SK-N-DZ (cell line): ENCODE data around the gene FAM90A26.
"Not testable (repeated sequence)": the region's sequence is repeated elsewhere in the genome, so short reads cannot be mapped to it uniquely, and the experiment has no call there.

Experiments used
- DNase-seq: peaks from one replicate; pipeline ENCODE4 v3.0.0-alpha.2; 2015; ENCODE audit warnings: low spot score

FAM90A26 gene

GRCh38 chr4:9158392-9158791, 11.8 kb upstream of the FAM90A26 start:
- DNase-seq = not testable (repeated sequence)

GRCh38 chr4:9160046-9160445, 10.2 kb upstream of the FAM90A26 start:
- not testable (repeated sequence) for DNase-seq

DNA sequence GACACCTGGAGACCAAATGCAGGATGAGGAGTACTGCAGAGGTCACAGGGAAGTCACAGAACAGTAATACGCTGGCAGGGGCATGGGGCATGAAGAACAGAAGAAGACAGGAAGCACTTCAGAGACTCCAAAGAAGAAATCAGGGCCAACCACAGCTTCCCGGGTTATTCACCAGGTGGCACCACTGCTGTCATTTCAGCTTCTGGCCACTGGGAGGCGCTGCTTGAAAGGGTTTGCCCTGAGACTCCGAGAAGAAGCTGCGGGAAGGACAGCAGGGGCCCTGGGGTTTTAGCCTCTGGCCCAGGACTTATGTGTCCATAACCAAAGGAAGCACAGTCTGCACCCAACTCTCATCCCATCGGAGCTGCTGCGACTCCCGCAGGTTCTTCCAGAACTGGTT, 4.2 kb upstream of the FAM90A26 start:
- DNase-seq = not testable (repeated sequence)

GRCh38 chr4:9210357-9210756, 40.1 kb downstream of the FAM90A26 start, which contains the start of gene USP17L10:
USP17L10 (plus strand) TSS chr4:9210657; CDS start chr4:9210657, 0 bp downstream.
- not testable (repeated sequence) for DNase-seq

DNA sequence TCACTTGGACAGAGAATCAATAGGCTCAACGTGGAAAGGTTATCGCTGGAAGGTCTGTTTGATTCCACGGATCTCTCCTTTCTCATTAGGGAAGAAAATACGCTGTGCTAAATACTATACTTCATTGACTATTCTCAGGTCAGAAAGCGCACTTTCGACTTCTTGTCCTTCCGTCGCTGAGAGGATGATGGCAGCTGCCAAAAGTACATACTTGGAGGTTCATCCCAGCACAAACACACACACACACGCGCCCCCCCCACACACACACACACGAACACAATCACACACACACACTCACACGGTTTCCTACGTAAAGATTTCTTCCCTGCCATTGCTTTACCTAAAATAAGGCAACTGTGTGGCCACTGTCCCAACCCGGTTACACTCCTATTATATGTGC, 44.5 kb downstream of the FAM90A26 start:
- not testable (repeated sequence) for DNase-seq

- DNase-seq = not testable (repeated sequence)
Observed at GRCh38 chr4:9215105-9215504, 44.9 kb downstream of the FAM90A26 start, which contains the start of gene USP17L11. USP17L11 (plus strand) TSS chr4:9215405; CDS start chr4:9215405, 0 bp downstream.

- DNase-seq = not testable (repeated sequence)
Observed at GRCh38 chr4:9219852-9220251, 49.6 kb downstream of the FAM90A26 start, which contains the start of gene USP17L12. USP17L12 (plus strand) TSS chr4:9220152; CDS start chr4:9220152, 0 bp downstream.

DNA sequence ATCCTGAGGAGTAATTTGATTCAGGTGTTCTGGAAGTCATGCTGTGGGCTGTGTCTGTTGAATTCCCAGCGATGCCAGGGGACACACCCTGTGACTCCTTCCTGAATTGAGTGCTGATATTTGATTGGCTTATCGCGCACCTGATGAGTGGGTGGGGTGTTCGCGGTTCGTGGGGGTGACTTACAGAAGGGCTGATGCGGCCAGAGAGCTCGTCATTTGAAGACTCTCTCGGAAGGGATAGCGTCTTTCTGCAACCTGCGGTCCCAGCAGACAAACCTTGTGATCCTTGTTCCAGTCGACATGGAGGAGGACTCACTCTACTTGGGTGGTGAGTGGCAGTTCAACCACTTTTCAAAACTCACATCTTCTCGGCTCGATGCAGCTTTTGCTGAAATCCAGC, 54.4 kb downstream of the FAM90A26 start, which contains the start of gene USP17L13:
TSS of gene USP17L13 (plus strand) at position 301 of the 400 bp plus-strand sequence. CDS start at position 301, 0 bp downstream.
- DNase-seq = not testable (repeated sequence)
